ENCODE data around the gene LARGE1. TPM values are rescaled to one million over a fixed set of nuclear protein-coding genes. Genes with fewer than 3 reads are reported as not detected.

Gene LARGE1
- total and polyA plus RNA-seq, 2 of the 13 experiments (the other 11 are each of a cell fraction or from before 2014, with no cell fraction given) = 8.4 to 11.0 TPM

DNA sequence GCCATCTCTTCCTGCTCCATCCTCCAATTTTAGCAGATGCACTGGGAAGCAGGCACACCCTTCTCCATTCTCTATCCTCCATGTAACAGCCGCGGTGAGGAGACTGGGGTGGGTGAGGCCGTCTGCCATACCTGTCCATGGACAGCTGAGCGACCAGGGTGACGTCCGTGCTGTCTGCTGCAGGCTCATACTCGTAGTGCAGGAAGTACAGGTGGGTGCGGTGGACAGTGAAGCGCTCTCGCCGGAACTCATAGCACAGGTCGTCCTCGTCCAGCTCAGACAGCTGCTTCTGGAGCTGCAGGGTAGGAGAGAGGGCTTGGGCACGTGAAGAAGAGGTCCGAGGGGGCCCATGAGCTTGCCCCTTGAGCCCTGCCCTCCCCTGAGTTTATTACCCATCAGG, 604.3 kb downstream of the LARGE1 start (continued):
- TF ChIP-seq ZNF570 (CRISPR knock-in tag; IDR thresholded peaks at IDR 0.05; ENCODE audit: borderline replicate concordance) = no peak
- no peak for TF ChIP-seq NFE2 (CRISPR knock-in tag; IDR thresholded peaks at IDR 0.05)
- no peak for TF ChIP-seq ZC3H4 (CRISPR knock-in tag; IDR thresholded peaks at IDR 0.05; ENCODE audit: borderline replicate concordance)
- TF ChIP-seq SOX13 (IDR thresholded peaks at IDR 0.05) = no peak
- TF ChIP-seq SOX13 (CRISPR knock-in tag; conservative IDR thresholded peaks at IDR 0.05 in 1 of 2, IDR thresholded peaks at IDR 0.05 in 1 of 2) = no peak
- TF ChIP-seq, protein P1, sequence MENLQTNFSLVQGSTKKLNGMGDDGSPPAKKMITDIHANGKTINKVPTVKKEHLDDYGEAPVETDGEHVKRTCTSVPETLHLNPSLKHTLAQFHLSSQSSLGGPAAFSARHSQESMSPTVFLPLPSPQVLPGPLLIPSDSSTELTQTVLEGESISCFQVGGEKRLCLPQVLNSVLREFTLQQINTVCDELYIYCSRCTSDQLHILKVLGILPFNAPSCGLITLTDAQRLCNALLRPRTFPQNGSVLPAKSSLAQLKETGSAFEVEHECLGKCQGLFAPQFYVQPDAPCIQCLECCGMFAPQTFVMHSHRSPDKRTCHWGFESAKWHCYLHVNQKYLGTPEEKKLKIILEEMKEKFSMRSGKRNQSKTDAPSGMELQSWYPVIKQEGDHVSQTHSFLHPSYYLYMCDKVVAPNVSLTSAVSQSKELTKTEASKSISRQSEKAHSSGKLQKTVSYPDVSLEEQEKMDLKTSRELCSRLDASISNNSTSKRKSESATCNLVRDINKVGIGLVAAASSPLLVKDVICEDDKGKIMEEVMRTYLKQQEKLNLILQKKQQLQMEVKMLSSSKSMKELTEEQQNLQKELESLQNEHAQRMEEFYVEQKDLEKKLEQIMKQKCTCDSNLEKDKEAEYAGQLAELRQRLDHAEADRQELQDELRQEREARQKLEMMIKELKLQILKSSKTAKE (CRISPR knock-in tag; IDR thresholded peaks at IDR 0.05; ENCODE audit: borderline replicate concordance) = no peak
- TF ChIP-seq ZBTB20 (CRISPR knock-in tag; IDR thresholded peaks at IDR 0.05; ENCODE audit: borderline replicate concordance, low read depth) = no peak

DNA sequence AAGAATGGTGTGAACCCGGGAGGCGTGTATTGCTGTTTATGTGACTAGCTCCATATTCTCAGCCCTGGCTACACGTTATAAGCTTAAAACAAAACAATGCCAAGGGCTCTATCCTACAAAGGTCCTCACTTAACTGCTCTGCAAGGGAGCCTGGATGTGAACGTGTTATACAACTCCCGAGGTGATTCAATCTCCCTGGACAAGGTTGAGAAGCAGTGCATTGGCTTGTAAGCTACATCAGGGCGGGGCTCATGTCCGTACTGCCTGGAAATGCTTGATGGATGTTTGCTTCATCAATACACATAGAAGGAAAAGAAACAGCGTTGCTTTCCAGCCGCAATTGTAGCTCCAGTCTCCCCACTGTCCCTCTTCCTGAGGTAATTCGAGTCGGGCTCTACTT, 605.2 kb downstream of the LARGE1 start:
- FAIRE-seq = no peak
- Histone ChIP-seq H3K27ac (ENCODE audit: extremely low read length, insufficient read depth, low read length) (no peak overlapping the region), H3K36me3 (replicated peaks in 1 of 2; ENCODE audit: control insufficient read depth in 1 of 2, insufficient read depth in 2 of 2, low read length in 2 of 2) (peaks cover 0 to 3% of the 10 kb centered on the region in 2 experiments; a peak in 1 of 5 replicates), H3K9ac (ENCODE audit: insufficient read depth, low read depth, low read length) (no peak overlapping the region), H3K4me2 (ENCODE audit: low read depth, low read length) (no peak overlapping the region), H4K20me1 (ENCODE audit: insufficient read depth, low read length) (no peaks in the 10 kb centered on the region), H3K4me1 (ENCODE audit: insufficient read depth, low read length) (no peaks in the 10 kb centered on the region), H3K79me2 (ENCODE audit: insufficient read depth, low read length) (no peaks in the 10 kb centered on the region), H3K4me3 (replicated peaks in 1 of 3; ENCODE audit: insufficient read depth in 1 of 3, low read depth in 2 of 3, low read length in 3 of 3) (no peak overlapping the region), H2AFZ (ENCODE audit: low read length) (no peak overlapping the region), H3K27me3 (ENCODE audit: control insufficient read depth in 1 of 2, insufficient read depth in 2 of 2, low read length in 2 of 2) (no peaks in the 10 kb centered on the region), H3K9me3 (ENCODE audit: low read length) (no peaks in the 10 kb centered on the region)
- ATAC-seq = no peak
- ChIA-PET CTCF (ENCODE audit: low intra/inter-chr PET ratio, low total read pairs) (no interaction called here), POLR2A (no interaction called here)
- in situ Hi-C loops (cut with HindIII; ENCODE audit: extremely low pct_ligation_motif_present, low pct_unique_long_range_greater_than_20kb) = no loop called here
- WGBS (ENCODE audit: low lambda C conversion rate) = 96% methylated on average over 11 of the region's 11 CpGs
- intact Hi-C loops (cut with micrococcal nuclease; ENCODE audit: unreplicated experiment) = no loop called here
- DNase-seq (ENCODE audit: low spot score) = no peak
- BruUV-seq (replicated peaks) = no TSS peak
- TF ChIP-seq ZSCAN29 (CRISPR knock-in tag; conservative IDR thresholded peaks at IDR 0.05) (no peak), ZNF850 (CRISPR knock-in tag; conservative IDR thresholded peaks at IDR 0.05) (no peak)
